ENCODE data around the gene CCDC158.

GRCh38 chr4:76381986-76382385 lies 39.0 kb downstream of the CCDC158 start:
- TF ChIP-seq CTCF (IDR thresholded peaks at IDR 0.05) (no peak), POLR2AphosphoS5 (IDR thresholded peaks at IDR 0.05) (no peak), POLR2A (IDR thresholded peaks at IDR 0.05) (no peak), EP300 (IDR thresholded peaks at IDR 0.05; ENCODE audit: low read depth) (no peak)
